Activated CD8-positive, alpha-beta memory T cell treated with anti-CD3 and anti-CD28 coated beads, Interleukin-2, amount 10 ng/mL, durations not matched to agents 7 days and 5 days (primary cell): ENCODE results near the gene RAB42. TPM values are rescaled to one million over a fixed set of nuclear protein-coding genes. Genes with fewer than 3 reads are reported as not detected.
"Not testable (repeated sequence)": the region's sequence is repeated elsewhere in the genome, so short reads cannot be mapped to it uniquely, and the experiment has no call there.

Experiments used
- ATAC-seq: fragments of 150-1000 bp; cut with Tn5 transposase; one replicate; pipeline ENCODE4 v1.10.0; 2021; ENCODE audit warnings: moderate library complexity
- CTCF ChIA-PET: fragments of 350-600 bp; sonication (Branson Sonifier 250); formaldehyde crosslinking; loops from one replicate; lab custom pipeline; 2021; ENCODE audit warnings: antibody characterized with exemption; lab: Charles Lee
- DNase-seq: peaks from one replicate; pipeline ENCODE4 v3.0.0-alpha.2; 2020
- H3K27ac Mint-ChIP-seq: one replicate; pipeline ENCODE4 v1.8.0; 2021; ENCODE audit warnings: mild to moderate bottlenecking, mixed read lengths
- H3K27me3 Mint-ChIP-seq: one replicate; pipeline ENCODE4 v1.8.0; 2021; ENCODE audit warnings: mixed read lengths
- H3K36me3 Mint-ChIP-seq: one replicate; pipeline ENCODE4 v1.8.0; 2021; ENCODE audit warnings: mild to moderate bottlenecking, mixed read lengths
- H3K4me1 Mint-ChIP-seq: one replicate; pipeline ENCODE4 v1.8.0; 2021; ENCODE audit warnings: mixed read lengths
- H3K4me3 Mint-ChIP-seq: one replicate; pipeline ENCODE4 v1.8.0; 2021; ENCODE audit warnings: mild to moderate bottlenecking, moderate library complexity, mixed read lengths
- H3K9me3 Mint-ChIP-seq: one replicate; pipeline ENCODE4 v1.8.0; 2022; ENCODE audit warnings: low read depth, mixed read lengths
- total RNA-seq, 2 experiments: library from RNA; stranded (reverse); gene quantifications; one replicate each; pipeline ENCODE4 v1.2.3, GENCODE V29; 2021

RAB42 gene
- total RNA-seq: not detected

- H3K4me1 Mint-ChIP-seq: peaks cover 6% of the 10 kb centered on the region
Observed at GRCh38 chr1:28591708-28592320, at the start of gene RAB42. TSS of gene RAB42 (plus strand) at chr1:28592265. CDS start at chr1:28592512, 247 bp downstream.

GRCh38 chr1:28545246-28545628, 46.8 kb upstream of the RAB42 start:
- CTCF ChIA-PET: no interaction called here
- H3K4me3 Mint-ChIP-seq: no peak overlapping the region
- no peaks in the 10 kb centered on the region for H3K27me3 Mint-ChIP-seq
- no peaks in the 10 kb centered on the region for H3K9me3 Mint-ChIP-seq
- DNase-seq: no peak
- no peak overlapping the region for H3K27ac Mint-ChIP-seq
- no peak for ATAC-seq
- H3K36me3 Mint-ChIP-seq: no peaks in the 10 kb centered on the region
- no peaks in the 10 kb centered on the region for H3K4me1 Mint-ChIP-seq

More at GRCh38 chr1:28591708-28592320, at the start of gene RAB42:
- H3K27me3 Mint-ChIP-seq: peaks cover 8% of the 10 kb centered on the region
- ATAC-seq: no peak
- H3K36me3 Mint-ChIP-seq: peaks cover 2% of the 10 kb centered on the region
- no peaks in the 10 kb centered on the region for H3K9me3 Mint-ChIP-seq
- DNase-seq: no peak
- CTCF ChIA-PET: no interaction called here
- peak within 1 kb of the TSS; percentile 60 for H3K4me3 Mint-ChIP-seq
- H3K27ac Mint-ChIP-seq: no peak within 1 kb of the TSS

GRCh38 chr1:28548318-28548717, 43.7 kb upstream of the RAB42 start:
- H3K27me3 Mint-ChIP-seq: no peaks in the 10 kb centered on the region
- peaks cover 6% of the 10 kb centered on the region for H3K4me1 Mint-ChIP-seq
- H3K27ac Mint-ChIP-seq: no peak overlapping the region
- CTCF ChIA-PET: interaction anchor here (0.8 kb wide), 1 partner anchor 35 kb away, joined by 3 read pairs; no protein-coding TSS in a partner anchor
- H3K36me3 Mint-ChIP-seq: no peaks in the 10 kb centered on the region
- ATAC-seq: no peak
- H3K9me3 Mint-ChIP-seq: no peaks in the 10 kb centered on the region
- no peak for DNase-seq
- H3K4me3 Mint-ChIP-seq: no peak overlapping the region

- Mint-ChIP-seq H3K27me3 (no peaks in the 10 kb centered on the region), H3K36me3 (peaks cover 13% of the 10 kb centered on the region), H3K4me3 (no peak overlapping the region), H3K9me3 (no peaks in the 10 kb centered on the region), H3K4me1 (peaks cover 21% of the 10 kb centered on the region), H3K27ac (no peak overlapping the region)
- DNase-seq (no peak), ATAC-seq (no peak)
- CTCF ChIA-PET: interaction anchor here (0.9 to 4.1 kb wide), 3 partner anchors 28 to 42 kb away, joined by 3 to 36 read pairs (median 3); no protein-coding TSS in a partner anchor
Observed at GRCh38 chr1:28551381-28551780, 40.7 kb upstream of the RAB42 start.

GRCh38 chr1:28552758-28553663, 39.1 kb upstream of the RAB42 start, which contains the start of gene TRNAU1AP:
TSS of gene TRNAU1AP (plus strand) at chr1:28553085. CDS start at chr1:28553111, 26 bp downstream.
- H3K4me3 Mint-ChIP-seq: peak within 1 kb of the TSS; percentile 93
- CTCF ChIA-PET: interaction anchor here (1.4 to 4.1 kb wide), 6 partner anchors 17 to 304 kb away, joined by 3 to 36 read pairs (median 4); no protein-coding TSS in a partner anchor
- no peaks in the 10 kb centered on the region for H3K9me3 Mint-ChIP-seq
- H3K27ac Mint-ChIP-seq: peak within 1 kb of the TSS; percentile 97
- no peaks in the 10 kb centered on the region for H3K27me3 Mint-ChIP-seq
- DNase-seq: peak; percentile 98
- H3K4me1 Mint-ChIP-seq: peaks cover 23% of the 10 kb centered on the region
- peak; percentile 93 for ATAC-seq
- H3K36me3 Mint-ChIP-seq: peaks cover 19% of the 10 kb centered on the region

- ATAC-seq: no peak
- H3K27ac Mint-ChIP-seq: no peak overlapping the region
- no peak for DNase-seq
- CTCF ChIA-PET: interaction anchor here (1.1 kb wide), 1 partner anchor 201 kb away, joined by 4 read pairs; no protein-coding TSS in a partner anchor
- peaks cover 48% of the 10 kb centered on the region for H3K36me3 Mint-ChIP-seq
- no peaks in the 10 kb centered on the region for H3K27me3 Mint-ChIP-seq
- peaks cover 2% of the 10 kb centered on the region for H3K4me1 Mint-ChIP-seq
- H3K9me3 Mint-ChIP-seq: no peaks in the 10 kb centered on the region
- H3K4me3 Mint-ChIP-seq: no peak overlapping the region
Observed at GRCh38 chr1:28560886-28561285, 31.2 kb upstream of the RAB42 start.

- Mint-ChIP-seq H3K36me3 (peaks cover 55% of the 10 kb centered on the region), H3K27me3 (no peaks in the 10 kb centered on the region), H3K9me3 (no peaks in the 10 kb centered on the region), H3K4me1 (no peaks in the 10 kb centered on the region), H3K4me3 (no peak overlapping the region), H3K27ac (no peak overlapping the region)
- no peak for DNase-seq
- ATAC-seq: no peak
- CTCF ChIA-PET: interaction anchor here (1.2 to 1.5 kb wide), 2 partner anchors 16 to 17 kb away, joined by 3 read pairs; no protein-coding TSS in a partner anchor
Observed at GRCh38 chr1:28564310-28564709, 27.8 kb upstream of the RAB42 start.

GRCh38 chr1:28565040-28565439, 27.0 kb upstream of the RAB42 start:
- Mint-ChIP-seq H3K27me3 (no peaks in the 10 kb centered on the region), H3K27ac (no peak overlapping the region), H3K9me3 (no peaks in the 10 kb centered on the region), H3K4me3 (no peak overlapping the region), H3K36me3 (peaks cover 48% of the 10 kb centered on the region), H3K4me1 (no peaks in the 10 kb centered on the region)
- ATAC-seq (no peak), DNase-seq (no peak)
- CTCF ChIA-PET: interaction anchor here (1.0 to 1.5 kb wide), 3 partner anchors 15 to 312 kb away, joined by 3 read pairs; no protein-coding TSS in a partner anchor

GRCh38 chr1:28565726-28566125, 26.3 kb upstream of the RAB42 start:
- ATAC-seq (no peak), DNase-seq (no peak)
- Mint-ChIP-seq H3K4me1 (no peaks in the 10 kb centered on the region), H3K9me3 (no peaks in the 10 kb centered on the region), H3K36me3 (peaks cover 47% of the 10 kb centered on the region), H3K27me3 (no peaks in the 10 kb centered on the region), H3K4me3 (no peak overlapping the region), H3K27ac (no peak overlapping the region)
- CTCF ChIA-PET: interaction anchor here (1.0 kb wide), 1 partner anchor 311 kb away, joined by 3 read pairs; no protein-coding TSS in a partner anchor

- Mint-ChIP-seq H3K4me1 (no peaks in the 10 kb centered on the region), H3K36me3 (peaks cover 47% of the 10 kb centered on the region), H3K27me3 (no peaks in the 10 kb centered on the region), H3K4me3 (no peak overlapping the region), H3K9me3 (no peaks in the 10 kb centered on the region), H3K27ac (no peak overlapping the region)
- CTCF ChIA-PET: interaction anchor here (0.6 to 1.0 kb wide), 4 partner anchors 12 to 310 kb away, joined by 3 to 4 read pairs (median 4); no protein-coding TSS in a partner anchor
- DNase-seq: no peak
- ATAC-seq: no peak
Observed at GRCh38 chr1:28566931-28567330, 25.1 kb upstream of the RAB42 start.

- Mint-ChIP-seq H3K27ac (no peak overlapping the region), H3K36me3 (peaks cover 32% of the 10 kb centered on the region), H3K4me1 (peaks cover 3% of the 10 kb centered on the region), H3K27me3 (no peaks in the 10 kb centered on the region), H3K4me3 (no peak overlapping the region), H3K9me3 (no peaks in the 10 kb centered on the region)
- DNase-seq (no peak), ATAC-seq (no peak)
- CTCF ChIA-PET: no interaction called here
Observed at GRCh38 chr1:28571911-28572310, 20.2 kb upstream of the RAB42 start.

GRCh38 chr1:28572891-28573290, 19.2 kb upstream of the RAB42 start:
- H3K4me1 Mint-ChIP-seq, ATAC-seq, H3K9me3 Mint-ChIP-seq, DNase-seq, CTCF ChIA-PET, H3K27ac Mint-ChIP-seq, H3K4me3 Mint-ChIP-seq, H3K27me3 Mint-ChIP-seq: not testable (repeated sequence)
- H3K36me3 Mint-ChIP-seq: peaks cover 33% of the 10 kb centered on the region

GRCh38 chr1:28573564-28573963, 18.5 kb upstream of the RAB42 start:
- DNase-seq: no peak
- Mint-ChIP-seq H3K9me3 (no peaks in the 10 kb centered on the region), H3K27ac (no peak overlapping the region), H3K36me3 (peaks cover 33% of the 10 kb centered on the region), H3K4me1 (peaks cover 12% of the 10 kb centered on the region), H3K27me3 (no peaks in the 10 kb centered on the region), H3K4me3 (no peak overlapping the region)
- ATAC-seq: no peak
- CTCF ChIA-PET: interaction anchor here (0.6 kb wide), 1 partner anchor 352 kb away, joined by 3 read pairs; no protein-coding TSS in a partner anchor
